T47D (cell line): ENCODE data around the gene PTGFRN.

Source experiments
- DNase-seq, 2 experiments: peaks; one replicate each; pipeline versions ENCODE4 v3.0.0 to v3.0.0-alpha.2; 2011 to 2012; ENCODE audit warnings: low read depth in 1 of 2, low spot score in 1 of 2
- JUND ChIP-seq: IDR thresholded peaks from 2 replicates; pipeline ENCODE4 v1.6.1; 2012; ENCODE audit warnings: low read depth
- in situ Hi-C: cut with HindIII; loops from 2 replicates; pipeline ENCODE4 v1.10.0; 2016; ENCODE audit warnings: low sequenced_read_pairs, low pct_unique_long_range_greater_than_20kb

PTGFRN gene

GRCh38 chr1:116900471-116901365, 9.0 kb upstream of the PTGFRN start:
- in situ Hi-C loops = no loop called here
- DNase-seq = peak in 1 of 2 experiments; percentile 53
- TF ChIP-seq JUND = no peak

GRCh38 chr1:116902027-116902426, 7.7 kb upstream of the PTGFRN start:
- in situ Hi-C loops = no loop called here
- DNase-seq = peak in 1 of 2 experiments; percentile 65
- no peak for TF ChIP-seq JUND

- TF ChIP-seq JUND = no peak
- no peak for DNase-seq
- in situ Hi-C loops = no loop called here
Observed at GRCh38 chr1:116902723-116903383, 6.9 kb upstream of the PTGFRN start.

GRCh38 chr1:116904791-116905320, 4.9 kb upstream of the PTGFRN start:
- in situ Hi-C loops = no loop called here
- DNase-seq = no peak
- TF ChIP-seq JUND = no peak

GRCh38 chr1:116906812-116907211, 2.9 kb upstream of the PTGFRN start:
- TF ChIP-seq JUND = no peak
- in situ Hi-C loops = no loop called here
- DNase-seq = no peak

- DNase-seq = no peak
- in situ Hi-C loops = no loop called here
- no peak for TF ChIP-seq JUND
Observed at GRCh38 chr1:116907351-116907750, 2.4 kb upstream of the PTGFRN start.

GRCh38 chr1:116908266-116908665, 1.4 kb upstream of the PTGFRN start:
- DNase-seq = no peak
- in situ Hi-C loops = no loop called here
- TF ChIP-seq JUND = no peak

GRCh38 chr1:116908820-116909511, 750 bp upstream of the PTGFRN start:
- in situ Hi-C loops = no loop called here
- DNase-seq = no peak
- no peak for TF ChIP-seq JUND

- TF ChIP-seq JUND = no peak
- DNase-seq = peak in 1 of 2 experiments; percentile 16
- in situ Hi-C loops = no loop called here
Observed at GRCh38 chr1:116910379-116911187, 867 bp downstream of the PTGFRN start.

GRCh38 chr1:116911188-116911553, 1.5 kb downstream of the PTGFRN start:
- TF ChIP-seq JUND = no peak
- DNase-seq = no peak
- in situ Hi-C loops = no loop called here

GRCh38 chr1:116911779-116912469, 2.2 kb downstream of the PTGFRN start:
- TF ChIP-seq JUND = no peak
- in situ Hi-C loops = no loop called here

More at GRCh38 chr1:116911779-116912469, 2.2 kb downstream of the PTGFRN start:
- DNase-seq = no peak
